Astrocyte of the cerebellum (primary cell): ENCODE measurements around the gene SCRT2.
"Not testable (repeated sequence)": the region's sequence is repeated elsewhere in the genome, so short reads cannot be mapped to it uniquely, and the experiment has no call there.

ENCODE experiments used
- DNase-seq: peaks from one replicate; pipeline ENCODE4 v3.0.0-alpha.2; 2011; ENCODE audit warnings: low read depth
- H3K4me3 ChIP-seq: 2 replicates; pipeline ENCODE4 v1.5.1; 2011; ENCODE audit warnings: mild to moderate bottlenecking, low read depth, low read length, moderate library complexity
- in situ Hi-C: cut with HindIII; loops from 2 replicates; pipeline ENCODE4 v1.10.0; 2017; ENCODE audit warnings: low sequenced_read_pairs
- TF ChIP-seq, protein P1 (sequence below): IDR thresholded peaks from 2 replicates; pipeline ENCODE4 v1.5.1; 2012; ENCODE audit warnings: low read length, low read depth, moderate library complexity, mild to moderate bottlenecking; ENCODE audit errors: missing control alignments

SCRT2 gene

DNA sequence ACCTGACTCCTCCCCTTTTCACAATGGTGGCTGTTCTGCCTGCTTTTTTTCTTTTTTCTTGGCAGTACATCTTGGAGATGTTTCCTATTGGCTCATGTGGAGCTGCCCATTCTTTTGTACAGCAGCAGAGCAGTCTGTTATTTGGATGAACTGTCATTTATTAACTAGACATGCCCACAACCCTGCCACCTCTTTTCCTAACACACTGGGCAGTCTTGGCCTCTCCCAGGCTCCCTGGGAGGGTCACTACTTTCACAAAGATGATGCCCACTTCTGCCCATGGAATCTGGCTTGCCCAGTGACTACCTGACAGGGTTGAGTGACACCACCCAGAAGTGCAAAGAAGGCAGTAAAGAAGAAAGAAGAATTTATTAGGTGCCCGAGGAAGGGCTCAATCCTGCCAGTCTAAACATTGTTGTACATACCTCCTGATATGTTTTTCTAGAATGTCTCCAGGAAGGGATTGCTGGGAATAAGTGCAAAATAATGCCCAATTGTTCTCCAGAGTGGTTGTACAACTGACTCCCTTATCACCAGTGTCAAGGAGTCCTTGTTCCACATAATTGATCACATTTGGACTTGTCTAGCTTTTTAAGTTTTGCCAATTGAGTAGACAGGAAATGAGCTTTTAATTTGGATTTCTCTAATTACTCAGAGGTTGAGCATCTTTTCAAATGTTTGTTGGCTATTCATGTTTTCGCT, 19.7 kb upstream of the SCRT2 start:
- TF ChIP-seq, protein P1, sequence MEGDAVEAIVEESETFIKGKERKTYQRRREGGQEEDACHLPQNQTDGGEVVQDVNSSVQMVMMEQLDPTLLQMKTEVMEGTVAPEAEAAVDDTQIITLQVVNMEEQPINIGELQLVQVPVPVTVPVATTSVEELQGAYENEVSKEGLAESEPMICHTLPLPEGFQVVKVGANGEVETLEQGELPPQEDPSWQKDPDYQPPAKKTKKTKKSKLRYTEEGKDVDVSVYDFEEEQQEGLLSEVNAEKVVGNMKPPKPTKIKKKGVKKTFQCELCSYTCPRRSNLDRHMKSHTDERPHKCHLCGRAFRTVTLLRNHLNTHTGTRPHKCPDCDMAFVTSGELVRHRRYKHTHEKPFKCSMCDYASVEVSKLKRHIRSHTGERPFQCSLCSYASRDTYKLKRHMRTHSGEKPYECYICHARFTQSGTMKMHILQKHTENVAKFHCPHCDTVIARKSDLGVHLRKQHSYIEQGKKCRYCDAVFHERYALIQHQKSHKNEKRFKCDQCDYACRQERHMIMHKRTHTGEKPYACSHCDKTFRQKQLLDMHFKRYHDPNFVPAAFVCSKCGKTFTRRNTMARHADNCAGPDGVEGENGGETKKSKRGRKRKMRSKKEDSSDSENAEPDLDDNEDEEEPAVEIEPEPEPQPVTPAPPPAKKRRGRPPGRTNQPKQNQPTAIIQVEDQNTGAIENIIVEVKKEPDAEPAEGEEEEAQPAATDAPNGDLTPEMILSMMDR = no peak
- no peak overlapping the region for H3K4me3 ChIP-seq
- DNase-seq = no peak
- in situ Hi-C loops = no loop called here

DNA sequence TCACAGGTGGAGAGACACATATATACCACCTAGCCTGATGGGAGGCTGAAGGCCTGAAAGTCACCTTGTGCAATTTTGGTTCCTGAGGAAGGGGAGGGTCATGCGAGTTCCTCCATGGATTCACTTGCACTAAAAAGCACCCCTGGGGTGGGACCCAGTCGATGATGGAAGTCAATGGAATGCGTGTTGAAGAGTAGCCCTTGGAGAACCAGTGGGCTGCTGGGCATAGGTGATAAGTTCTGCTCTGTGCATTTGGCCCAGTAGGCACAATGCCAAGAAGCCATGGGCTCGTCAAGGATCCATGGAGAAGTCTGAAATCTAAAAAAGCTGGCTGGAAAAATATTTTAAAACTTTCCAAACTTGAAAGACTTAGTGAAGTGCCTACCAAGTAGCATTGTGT, 18.9 kb upstream of the SCRT2 start:
- TF ChIP-seq, protein P1 = no peak
- in situ Hi-C loops = no loop called here
- no peak overlapping the region for H3K4me3 ChIP-seq
- no peak for DNase-seq

DNA sequence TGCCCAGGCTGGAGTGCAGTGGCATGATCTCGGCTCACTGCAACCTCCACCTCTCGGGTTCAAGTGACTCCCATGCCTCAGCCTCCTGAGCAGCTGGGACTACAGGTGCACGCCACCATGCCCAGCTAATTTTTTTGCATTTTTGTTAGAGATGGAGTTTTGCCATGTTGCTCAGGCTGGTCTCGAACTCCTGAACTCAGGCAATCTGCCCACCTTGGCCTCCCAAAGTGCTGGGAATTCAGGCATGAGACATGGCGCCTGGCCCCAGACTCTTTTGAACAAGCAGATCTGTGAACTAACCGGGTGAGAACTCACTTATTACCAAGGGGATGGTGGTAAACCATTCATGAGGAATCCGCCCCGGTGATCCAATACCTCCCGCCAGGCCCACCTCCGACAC, 18.2 kb upstream of the SCRT2 start:
- in situ Hi-C loops, DNase-seq, H3K4me3 ChIP-seq: not testable (repeated sequence)

DNA sequence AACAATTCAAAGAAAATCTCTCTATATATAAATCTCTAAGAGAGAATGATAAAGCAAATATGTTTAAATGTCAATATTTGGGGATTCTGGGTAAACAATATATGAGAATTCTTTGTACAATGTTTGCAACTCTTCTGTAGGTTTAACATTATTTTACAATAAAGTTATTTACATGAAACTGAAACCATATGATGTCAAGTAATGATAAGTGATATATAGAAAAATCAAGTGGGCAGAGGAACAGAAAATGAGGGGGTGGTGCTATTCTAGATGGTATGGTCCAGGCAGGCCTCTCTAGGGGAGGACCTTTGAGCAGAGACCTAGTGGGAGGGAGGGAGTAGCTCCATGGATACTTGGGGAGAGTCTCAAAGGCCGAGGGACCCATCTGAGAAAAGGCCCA, 16.4 kb upstream of the SCRT2 start:
- TF ChIP-seq, protein P1 = no peak
- H3K4me3 ChIP-seq = no peak overlapping the region
- in situ Hi-C loops = no loop called here
- no peak for DNase-seq

DNA sequence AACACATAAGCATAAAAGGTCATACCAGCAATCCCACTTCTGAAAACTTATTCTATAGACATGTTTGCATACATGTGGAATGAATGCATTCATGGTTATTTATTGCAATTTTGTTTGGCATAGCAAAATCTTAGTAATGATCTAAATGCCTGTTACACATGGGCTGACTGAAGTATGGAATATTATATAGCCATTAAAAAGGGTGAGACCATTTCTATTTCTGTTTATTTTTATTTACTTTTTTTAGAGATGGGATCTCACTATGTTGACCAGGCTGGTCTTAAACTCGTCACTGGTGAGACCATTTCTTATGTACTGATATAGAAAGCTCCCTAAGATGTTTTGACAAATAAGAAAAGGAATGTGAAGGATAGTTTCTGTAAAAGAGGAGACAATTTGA, 14.3 kb upstream of the SCRT2 start:
- in situ Hi-C loops = no loop called here
- no peak overlapping the region for H3K4me3 ChIP-seq
- TF ChIP-seq, protein P1 = no peak
- DNase-seq = no peak

DNA sequence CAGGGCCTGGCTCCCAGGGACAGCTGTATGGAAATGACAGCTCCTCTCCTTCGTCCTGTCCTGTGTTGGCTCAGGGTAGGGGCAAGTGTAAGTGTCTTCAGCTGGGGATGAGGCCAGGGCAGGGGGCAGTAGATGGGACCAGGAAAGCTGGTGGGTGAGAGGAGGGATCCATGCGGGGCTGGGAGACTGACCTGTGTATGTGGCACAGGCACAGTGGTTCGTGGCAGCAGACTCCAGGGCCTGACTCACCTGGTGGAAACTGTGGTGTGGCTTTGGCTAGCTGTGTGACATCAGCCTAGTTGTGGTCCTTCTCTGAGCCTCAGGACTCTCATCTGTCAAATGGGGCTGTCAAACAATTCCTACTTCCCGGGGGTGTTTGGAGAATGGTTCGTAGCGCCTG, 13.7 kb upstream of the SCRT2 start:
- in situ Hi-C loops = no loop called here
- DNase-seq = no peak
- no peak overlapping the region for H3K4me3 ChIP-seq
- TF ChIP-seq, protein P1 = no peak

DNA sequence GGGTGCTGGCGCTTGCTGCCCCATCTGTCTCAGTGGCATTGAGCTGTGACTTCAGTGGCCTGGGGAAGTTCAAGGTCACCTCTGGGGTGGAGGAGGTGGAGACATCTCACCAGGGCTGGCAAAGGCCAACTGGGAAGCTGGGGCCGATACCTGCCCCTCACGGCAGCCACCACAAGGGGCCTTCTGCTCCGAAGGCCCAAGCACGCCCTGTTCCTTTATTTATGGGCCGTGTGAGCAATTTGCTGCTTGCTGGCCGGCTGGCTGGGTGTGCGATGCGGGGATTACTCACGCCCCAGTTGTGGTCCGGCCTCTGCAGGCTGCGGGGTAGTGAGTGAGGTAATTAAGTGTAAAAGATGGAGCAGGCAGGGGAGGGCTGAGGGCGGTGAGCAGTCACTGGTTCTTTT, 13.2 kb upstream of the SCRT2 start:
- TF ChIP-seq, protein P1 = no peak
- in situ Hi-C loops = no loop called here
- no peak overlapping the region for H3K4me3 ChIP-seq
- DNase-seq = no peak
